Measurements from ENCODE around the gene UBA3. TPM values are rescaled to one million over a fixed set of nuclear protein-coding genes. Genes with fewer than 3 reads are reported as not detected.
A peak's percentile ranks its signal among the peaks of the same experiment; 100 is the strongest.

Gene UBA3
- 38.7 TPM for polyA plus RNA-seq (ENCODE audit: insufficient read length)

GRCh38 chr3:69080233-69080920 lies at the start of gene UBA3:
Gene UBA3 (minus strand): TSS chr3:69080365. CDS start chr3:69080353, 12 bp downstream.
- DNase-seq = peak; percentile 85

GRCh38 chr3:69129531-69129930 lies 49.4 kb upstream of the UBA3 start:
- DNase-seq = no peak

DNA sequence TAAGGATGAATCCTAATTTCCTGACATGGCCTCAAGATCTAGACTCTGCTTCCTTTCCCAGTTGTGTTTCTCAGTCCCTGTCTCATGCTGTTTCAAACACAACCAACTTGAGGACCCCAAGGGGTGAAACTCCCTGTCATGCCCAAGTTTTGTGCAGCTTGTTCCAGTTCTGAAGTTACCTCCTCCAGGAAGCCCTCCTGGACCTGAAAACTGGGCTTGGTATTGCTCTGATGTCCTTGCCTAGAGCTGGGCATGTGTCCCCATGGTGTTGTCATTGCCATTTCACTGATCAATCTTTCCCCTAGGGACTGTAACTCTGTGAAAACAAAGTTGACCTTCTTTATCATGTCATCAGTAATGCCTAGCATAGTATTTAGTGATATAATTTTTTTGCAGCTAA lies 48.3 kb upstream of the UBA3 start:
- DNase-seq = no peak

- DNase-seq = no peak
Observed at GRCh38 chr3:69126999-69127398, 46.8 kb upstream of the UBA3 start.

DNA sequence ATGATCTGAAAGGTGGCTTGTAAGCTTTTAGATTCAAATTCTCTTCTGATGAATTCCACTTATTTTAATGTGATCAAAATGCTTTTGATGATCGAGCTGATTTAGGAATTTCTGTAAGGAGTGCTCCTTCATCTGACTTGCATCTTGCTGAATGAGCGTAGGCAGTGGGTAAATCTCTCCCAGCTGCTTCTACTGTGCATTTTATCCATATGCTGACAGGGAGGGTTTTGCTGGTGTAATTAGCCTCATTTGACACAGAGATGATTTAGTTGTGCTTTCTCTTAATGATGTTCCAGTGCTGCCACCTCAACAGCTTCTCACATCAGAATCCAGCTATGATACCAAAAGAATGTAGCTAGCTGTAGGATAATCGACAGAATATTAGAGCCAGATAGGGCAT lies 46.1 kb upstream of the UBA3 start:
- no peak for DNase-seq

- DNase-seq = peak; percentile 54
Observed at GRCh38 chr3:69122403-69122802, 42.2 kb upstream of the UBA3 start, which contains the start of gene LMOD3. Gene LMOD3 (minus strand): TSS chr3:69122595. CDS start chr3:69122386, 209 bp downstream.

DNA sequence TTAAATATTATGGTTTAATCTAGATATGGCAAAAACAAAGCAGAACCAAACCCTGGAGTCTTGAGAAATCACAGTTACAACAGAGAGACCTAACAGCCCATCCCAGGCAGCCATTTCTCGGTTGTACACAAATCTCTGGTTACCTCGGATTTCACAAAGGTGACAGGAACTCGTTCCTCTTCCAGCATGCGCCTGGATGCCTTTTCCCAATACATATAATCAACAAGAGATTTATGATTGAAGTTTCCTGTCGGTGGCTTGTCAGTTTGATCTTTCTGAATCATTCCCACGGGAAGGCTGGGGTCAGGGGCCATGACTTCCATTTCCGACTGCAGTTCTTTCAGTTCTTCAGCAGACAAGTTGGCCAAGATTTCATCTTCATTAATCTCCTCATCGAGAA lies 41.8 kb upstream of the UBA3 start:
- no peak for DNase-seq

DNA sequence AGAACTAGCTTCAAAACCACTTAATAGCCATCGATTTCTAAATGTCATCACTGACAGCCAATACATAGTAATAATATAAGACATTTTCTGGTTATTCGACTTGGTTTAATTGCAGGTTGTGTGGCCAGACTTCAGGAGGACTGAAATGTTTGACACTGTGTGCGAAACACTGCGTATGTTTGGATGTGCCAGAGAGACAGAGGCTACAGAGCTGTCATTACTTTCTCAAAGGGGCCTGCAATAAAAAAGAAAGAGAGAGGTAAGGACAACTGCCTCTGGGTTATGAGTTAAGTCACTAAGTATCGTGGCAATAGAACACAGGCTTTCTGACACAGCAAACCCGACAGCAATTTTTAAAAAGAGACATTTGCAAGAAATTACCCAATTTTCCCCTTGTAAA lies 41.3 kb upstream of the UBA3 start:
- DNase-seq = no peak

GRCh38 chr3:69120879-69121464 lies 40.8 kb upstream of the UBA3 start:
- peak; percentile 68 for DNase-seq

DNA sequence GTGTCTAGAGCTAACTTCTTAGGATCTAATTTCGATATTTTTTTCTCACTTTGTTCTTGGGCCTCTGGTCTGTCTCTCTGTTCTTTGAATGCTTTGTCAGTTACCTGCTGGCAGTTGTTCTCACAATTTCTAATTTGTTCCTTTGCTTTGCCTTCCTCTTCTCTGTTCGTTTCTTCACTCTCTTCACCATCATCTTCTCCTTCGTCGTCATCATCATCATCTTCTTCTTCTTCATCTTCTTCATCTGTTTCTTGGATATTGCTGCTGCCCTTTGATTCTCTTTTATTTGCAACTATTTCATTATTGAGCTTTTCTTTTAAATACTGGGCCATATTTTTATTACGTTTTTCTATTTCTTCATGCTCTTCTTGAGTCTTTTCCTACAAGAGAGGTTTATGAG lies 39.5 kb upstream of the UBA3 start:
- no peak for DNase-seq

- DNase-seq = no peak
Observed at GRCh38 chr3:69119138-69119537, 39.0 kb upstream of the UBA3 start.

DNA sequence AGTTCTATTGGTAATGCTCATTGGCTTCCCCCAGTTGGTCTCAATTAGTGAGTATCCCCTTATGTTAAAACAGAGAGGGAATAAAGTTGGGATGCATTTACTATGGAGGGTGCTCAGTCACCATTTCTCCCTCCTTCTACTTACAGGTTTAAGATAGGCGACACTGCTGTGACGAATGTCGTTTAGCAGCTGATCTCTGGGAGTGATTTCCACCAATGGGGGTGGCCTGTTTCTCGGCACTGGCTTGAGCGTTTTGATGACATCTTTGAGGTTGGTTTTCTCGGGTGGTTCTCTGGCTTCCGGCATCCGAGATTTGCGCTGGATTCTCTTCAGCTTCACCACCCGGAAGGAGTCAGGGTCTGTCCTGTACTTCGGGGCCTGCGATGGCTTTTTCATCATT lies 38.4 kb upstream of the UBA3 start:
- no peak for DNase-seq

- DNase-seq = no peak
Observed at GRCh38 chr3:69116897-69117296, 36.7 kb upstream of the UBA3 start.

DNA sequence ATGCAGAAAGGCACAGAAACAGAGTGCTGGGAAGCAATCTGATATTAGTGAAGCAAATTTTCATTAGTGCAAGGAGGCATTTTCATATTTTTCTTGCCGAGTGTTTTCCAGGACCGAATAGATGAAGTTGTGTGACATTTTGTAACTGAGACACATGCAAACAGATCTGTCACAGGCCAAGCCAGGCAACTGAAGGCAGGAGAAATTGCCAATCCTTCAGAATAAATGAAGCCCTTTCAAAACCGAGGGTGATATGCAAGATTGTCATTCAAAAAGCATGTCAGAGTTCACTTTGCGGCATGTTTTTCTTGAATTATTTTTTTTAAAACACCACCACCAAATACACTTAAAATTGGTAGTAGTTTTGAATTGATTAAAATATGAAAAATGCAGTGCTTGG lies 36.0 kb upstream of the UBA3 start:
- no peak for DNase-seq

DNA sequence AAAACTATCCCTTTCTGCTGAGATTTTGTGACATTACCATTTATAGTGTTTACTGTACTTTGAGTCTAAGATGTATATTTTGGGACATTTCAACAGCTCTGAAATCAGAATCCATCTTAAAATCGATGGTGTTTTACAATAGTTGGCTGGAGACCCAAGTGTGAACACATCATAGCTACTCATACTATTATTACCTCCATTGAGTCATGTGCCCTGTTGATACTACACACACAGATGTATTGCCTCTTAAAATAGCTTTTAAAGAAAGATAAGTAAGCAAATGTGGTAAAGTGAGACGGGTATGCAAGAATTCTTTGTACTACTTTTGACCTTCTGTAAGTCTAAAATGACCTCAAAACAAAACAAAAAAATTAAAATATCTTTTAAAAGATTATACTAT lies 35.6 kb upstream of the UBA3 start:
- no peak for DNase-seq

DNA sequence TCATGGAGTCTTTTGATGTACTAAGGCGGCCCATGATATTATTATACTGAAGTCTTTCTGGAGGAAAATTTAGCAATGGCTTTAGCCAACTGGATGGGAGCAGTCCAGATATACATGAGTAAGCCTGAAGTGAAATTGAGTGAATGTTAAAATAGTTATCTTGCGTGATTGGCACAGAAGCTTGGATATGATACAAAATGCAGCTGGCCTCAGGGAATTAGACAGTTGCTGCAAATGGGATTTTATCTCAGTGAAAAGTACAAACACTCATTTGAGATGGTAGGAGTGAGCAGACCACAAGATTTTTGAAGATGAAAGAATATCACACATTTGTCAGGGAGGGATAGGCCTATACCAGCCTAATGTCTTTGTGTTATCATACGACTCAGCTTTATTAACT lies 33.4 kb upstream of the UBA3 start:
- DNase-seq = no peak

DNA sequence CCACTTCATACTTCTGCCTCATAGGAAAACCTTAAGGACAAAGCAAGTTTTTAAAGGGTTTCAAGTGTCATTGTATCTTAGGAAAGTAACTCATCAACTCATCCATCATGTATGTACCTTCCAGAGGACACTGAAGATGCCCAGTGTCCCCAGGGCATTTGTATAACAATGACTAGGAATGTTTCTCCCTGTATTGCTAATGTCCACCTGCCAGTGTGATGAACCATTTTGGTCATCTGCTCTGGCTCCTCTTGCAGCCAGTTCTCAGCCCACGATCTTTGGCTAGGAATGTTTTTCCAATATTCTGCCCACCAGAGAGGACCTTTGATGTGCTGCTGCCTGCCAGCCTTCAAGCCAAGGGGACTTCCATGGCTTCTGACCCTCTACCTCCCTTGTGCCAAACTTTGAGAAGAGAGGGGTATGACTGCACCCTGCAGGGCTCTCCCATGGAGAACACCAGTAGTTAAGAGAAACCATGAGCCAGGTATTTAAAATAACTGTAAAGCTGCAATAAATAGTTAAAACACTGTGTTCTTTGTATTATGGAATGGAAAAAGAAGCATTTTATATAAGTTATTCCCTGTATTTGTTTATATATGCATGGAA lies 30.9 kb upstream of the UBA3 start:
- DNase-seq = no peak

DNA sequence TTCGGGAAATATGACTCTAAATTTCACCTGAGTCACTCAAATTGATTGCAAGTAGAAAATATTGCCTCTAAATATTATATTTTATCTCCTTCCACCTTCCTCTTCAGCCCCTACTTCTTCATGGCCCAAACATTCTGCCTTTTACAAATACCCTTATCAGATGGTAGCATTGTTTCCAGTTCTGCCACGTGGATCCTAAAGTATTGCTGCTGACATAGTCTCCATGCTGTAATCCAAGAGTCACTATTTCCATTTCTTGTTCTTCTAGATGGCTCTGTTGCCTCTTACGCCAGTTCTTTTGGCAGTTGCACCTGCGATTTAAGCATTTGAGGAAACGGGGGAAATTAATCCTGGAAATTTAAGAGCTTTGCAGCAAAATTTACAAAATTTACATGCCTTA lies 28.6 kb upstream of the UBA3 start:
- DNase-seq = no peak

DNA sequence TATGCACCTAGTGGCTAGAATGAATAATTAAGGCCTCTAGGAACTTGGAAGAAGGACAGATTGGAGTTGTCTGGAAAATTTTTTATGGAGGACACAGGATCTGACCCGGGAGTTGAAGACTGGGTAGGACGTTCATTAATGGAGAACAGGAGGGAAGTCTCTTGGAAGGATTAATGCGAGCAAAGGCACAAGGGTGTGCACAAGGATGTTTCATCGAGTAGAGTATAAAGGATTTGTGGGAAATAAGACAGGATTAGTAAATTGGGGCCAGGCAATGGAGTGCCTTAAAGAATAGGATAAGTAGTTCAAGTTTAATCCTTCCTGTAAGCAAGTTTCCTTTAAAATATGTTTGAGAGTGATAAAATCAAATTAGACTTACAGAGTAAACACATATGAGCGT lies 27.7 kb upstream of the UBA3 start:
- DNase-seq = no peak

- DNase-seq = no peak
Observed at GRCh38 chr3:69105320-69105719, 25.2 kb upstream of the UBA3 start.

GRCh38 chr3:69104586-69104985 lies 24.4 kb upstream of the UBA3 start:
- no peak for DNase-seq

GRCh38 chr3:69103123-69103522 lies 23.0 kb upstream of the UBA3 start:
- no peak for DNase-seq

DNA sequence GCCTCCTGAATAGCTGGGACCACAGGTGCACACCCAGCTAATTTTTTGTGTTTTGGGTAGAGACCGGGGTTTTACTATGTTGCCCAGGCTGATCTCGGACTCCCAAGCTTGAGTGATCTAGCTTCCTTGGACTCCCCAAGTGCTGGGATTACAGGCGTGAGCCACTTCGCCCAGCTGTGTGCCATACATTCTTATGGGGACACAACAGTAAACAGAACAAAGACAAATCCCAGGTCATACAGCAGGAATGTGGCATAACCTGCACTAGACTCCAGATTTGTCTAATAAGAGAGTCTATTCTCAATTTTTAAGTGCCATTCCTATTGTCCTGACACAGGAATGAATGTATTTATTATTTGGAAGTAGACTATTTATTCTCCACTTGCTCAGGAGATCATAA lies 22.2 kb upstream of the UBA3 start:
- DNase-seq = no peak

DNA sequence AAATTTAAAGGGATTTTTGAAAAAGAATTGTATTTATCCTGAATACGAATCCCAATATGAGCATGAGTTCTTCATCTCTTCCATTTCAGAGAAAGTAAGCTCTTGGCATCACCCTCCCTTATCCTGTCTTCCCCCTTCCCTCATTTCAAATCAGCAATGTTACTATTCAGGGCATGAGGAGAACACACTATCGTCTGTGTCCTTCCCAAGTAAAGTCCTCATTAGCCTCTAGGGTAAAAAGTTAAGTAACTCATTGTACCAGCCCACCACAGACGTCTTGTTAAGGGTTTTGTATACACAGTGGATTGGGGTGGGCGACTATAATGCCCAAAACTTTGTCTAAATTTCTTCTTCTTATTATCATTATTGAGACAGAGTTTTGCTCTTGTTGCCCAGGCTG lies 19.4 kb upstream of the UBA3 start:
- no peak for DNase-seq
